ENCODE results near the gene MLPH. TPM values are rescaled to one million over a fixed set of nuclear protein-coding genes. Genes with fewer than 3 reads are reported as not detected.
A peak's percentile ranks its signal among the peaks of the same experiment; 100 is the strongest.

Gene MLPH, protein sequence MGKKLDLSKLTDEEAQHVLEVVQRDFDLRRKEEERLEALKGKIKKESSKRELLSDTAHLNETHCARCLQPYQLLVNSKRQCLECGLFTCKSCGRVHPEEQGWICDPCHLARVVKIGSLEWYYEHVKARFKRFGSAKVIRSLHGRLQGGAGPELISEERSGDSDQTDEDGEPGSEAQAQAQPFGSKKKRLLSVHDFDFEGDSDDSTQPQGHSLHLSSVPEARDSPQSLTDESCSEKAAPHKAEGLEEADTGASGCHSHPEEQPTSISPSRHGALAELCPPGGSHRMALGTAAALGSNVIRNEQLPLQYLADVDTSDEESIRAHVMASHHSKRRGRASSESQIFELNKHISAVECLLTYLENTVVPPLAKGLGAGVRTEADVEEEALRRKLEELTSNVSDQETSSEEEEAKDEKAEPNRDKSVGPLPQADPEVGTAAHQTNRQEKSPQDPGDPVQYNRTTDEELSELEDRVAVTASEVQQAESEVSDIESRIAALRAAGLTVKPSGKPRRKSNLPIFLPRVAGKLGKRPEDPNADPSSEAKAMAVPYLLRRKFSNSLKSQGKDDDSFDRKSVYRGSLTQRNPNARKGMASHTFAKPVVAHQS
- total RNA-seq (100 to 1,000 TPM; 182 to 657 (median 436) TPM), polyA plus RNA-seq (100 to 1,000 TPM in 1 of 3 donors, 10 to 100 TPM in 2; 61.3 to 308 (median 72.6) TPM)
- long read RNA-seq, donor 1, partial matches to known transcripts, result 5 of 9 reads
- long read RNA-seq, donor 1, other reads (novel, unspliced or antisense), result 0 of 9 reads
- long read RNA-seq, donor 2, partial matches to known transcripts, result 0 of 12 reads
- long read RNA-seq, donor 2, other reads (novel, unspliced or antisense), result 0 of 12 reads
- long read RNA-seq, donor 3, partial matches to known transcripts, result 5 of 17 reads
- long read RNA-seq, donor 3, other reads (novel, unspliced or antisense), result 0 of 17 reads
- long read RNA-seq, donor 4, result 0 reads
- long read RNA-seq, donor 5, transcript MLPH-214 (4 exons, 1,153 nt), result major isoform, 5 of 11 reads
- long read RNA-seq, donor 5, partial matches to known transcripts, result 0 of 11 reads
- long read RNA-seq, donor 5, other reads (novel, unspliced or antisense), result 0 of 11 reads
- long read RNA-seq, donor 6, result 0 reads
- long read RNA-seq, donor 7, transcript MLPH-202 (15 exons, 2,332 nt), result major isoform, 5 of 19 reads
- long read RNA-seq, donor 7, partial matches to known transcripts, result 12 of 19 reads
- long read RNA-seq, donor 7, other reads (novel, unspliced or antisense), result 0 of 19 reads
- long read RNA-seq, donor 8, transcript MLPH-214 (4 exons, 1,153 nt), result major isoform, 6 of 21 reads
- long read RNA-seq, donor 8, partial matches to known transcripts, result 6 of 21 reads
- long read RNA-seq, donor 8, other reads (novel, unspliced or antisense), result 0 of 21 reads
- long read RNA-seq, donor 9, partial matches to known transcripts, result 15 of 18 reads
- long read RNA-seq, donor 9, other reads (novel, unspliced or antisense), result 0 of 18 reads
- long read RNA-seq, donor 10, partial matches to known transcripts, result 0 of 4 reads
- long read RNA-seq, donor 10, other reads (novel, unspliced or antisense), result 0 of 4 reads

DNA sequence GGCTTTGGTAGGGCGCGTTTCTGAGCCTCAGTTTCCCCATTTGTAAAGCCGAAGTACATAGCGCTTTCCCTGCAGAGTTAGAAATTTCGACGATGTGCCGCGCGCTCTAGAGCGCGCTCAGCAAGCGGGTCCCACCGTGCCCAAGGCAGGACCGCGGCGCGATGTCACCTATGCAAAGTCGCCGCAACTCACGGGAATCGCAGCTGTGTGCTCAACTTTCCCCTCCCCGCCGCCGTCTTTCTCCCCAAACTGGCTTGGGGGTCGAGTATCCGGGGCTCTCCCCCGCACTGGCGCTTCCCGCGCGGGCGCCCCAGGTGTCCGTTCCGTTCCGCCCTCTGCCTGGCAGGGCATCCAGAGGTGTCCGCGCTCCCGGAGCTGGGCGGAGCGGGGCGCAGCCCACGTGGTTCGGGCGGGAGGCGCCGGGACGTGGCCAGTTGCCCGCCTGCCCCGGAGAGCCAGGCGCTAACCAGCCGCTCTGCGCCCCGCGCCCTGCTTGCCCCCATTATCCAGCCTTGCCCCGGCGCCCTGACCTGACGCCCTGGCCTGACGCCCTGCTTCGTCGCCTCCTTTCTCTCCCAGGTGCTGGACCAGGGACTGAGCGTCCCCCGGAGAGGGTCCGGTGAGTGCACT is at the start of gene MLPH:
Gene MLPH, plus strand, starts transcription at position 433 of the 630 bp plus-strand sequence. CDS start 6,176 bp downstream, outside the sequence.
- H3K36me3 ChIP-seq, result peaks cover 0 to 7% (median 1%) of the 10 kb centered on the region in 4 donors
- H3K4me1 ChIP-seq, result peaks cover 21 to 54% (median 49%) of the 10 kb centered on the region in 4 donors
- peaks cover 0 to 51% (median 18%) of the 10 kb centered on the region in 3 donors for H3K27me3 ChIP-seq
- TF ChIP-seq POLR2A (IDR thresholded peaks at IDR 0.05) (peak in 1 of 4 donors; percentile 60), EP300 (IDR thresholded peaks at IDR 0.05) (no peak), POLR2AphosphoS5 (IDR thresholded peaks at IDR 0.05) (peak in 2 of 3 donors; percentile 85 to 90)
- H3K4me3 ChIP-seq, result peak within 1 kb of the TSS; percentile 53 to 69 (median 68)
- peak within 1 kb of the TSS; percentile 88 to 95 (median 92) for H3K27ac ChIP-seq
- intact Hi-C loops (cut with DNase I; ENCODE audit: low total_unique reads), result no loop called here
- peaks cover 10 to 14% (median 11%) of the 10 kb centered on the region in 4 donors for H3K9me3 ChIP-seq
- peak; percentile 82 for DNase-seq
- WGBS, 5 donors, result 1 to 5% (median 3%) methylated on average over 24 to 63 of the region's 63 CpGs

DNA sequence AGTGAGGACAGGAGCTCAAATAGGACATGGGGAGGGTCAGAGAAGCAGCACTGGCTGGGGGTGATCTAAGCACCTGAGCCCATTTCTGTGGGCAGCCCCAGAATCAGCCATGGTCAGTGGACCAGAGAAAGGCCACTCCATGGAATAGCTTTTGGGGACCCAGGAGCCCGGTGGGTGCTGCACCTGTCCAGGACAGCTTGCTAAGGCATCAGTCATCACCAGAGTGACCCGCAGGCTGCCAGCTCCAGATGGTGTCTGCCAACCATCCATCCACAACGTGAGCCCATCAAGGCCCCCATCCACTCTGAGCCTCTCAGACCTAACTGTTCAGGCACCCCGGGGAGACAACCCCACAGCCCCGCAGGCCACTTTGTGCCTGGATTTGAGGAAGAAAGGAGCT is 49.5 kb upstream of the MLPH start:
- no peaks in the 10 kb centered on the region for H3K9me3 ChIP-seq
- WGBS, 5 donors, result 76 to 87% (median 78%) methylated on average over 4 to 5 of the region's 5 CpGs

DNA sequence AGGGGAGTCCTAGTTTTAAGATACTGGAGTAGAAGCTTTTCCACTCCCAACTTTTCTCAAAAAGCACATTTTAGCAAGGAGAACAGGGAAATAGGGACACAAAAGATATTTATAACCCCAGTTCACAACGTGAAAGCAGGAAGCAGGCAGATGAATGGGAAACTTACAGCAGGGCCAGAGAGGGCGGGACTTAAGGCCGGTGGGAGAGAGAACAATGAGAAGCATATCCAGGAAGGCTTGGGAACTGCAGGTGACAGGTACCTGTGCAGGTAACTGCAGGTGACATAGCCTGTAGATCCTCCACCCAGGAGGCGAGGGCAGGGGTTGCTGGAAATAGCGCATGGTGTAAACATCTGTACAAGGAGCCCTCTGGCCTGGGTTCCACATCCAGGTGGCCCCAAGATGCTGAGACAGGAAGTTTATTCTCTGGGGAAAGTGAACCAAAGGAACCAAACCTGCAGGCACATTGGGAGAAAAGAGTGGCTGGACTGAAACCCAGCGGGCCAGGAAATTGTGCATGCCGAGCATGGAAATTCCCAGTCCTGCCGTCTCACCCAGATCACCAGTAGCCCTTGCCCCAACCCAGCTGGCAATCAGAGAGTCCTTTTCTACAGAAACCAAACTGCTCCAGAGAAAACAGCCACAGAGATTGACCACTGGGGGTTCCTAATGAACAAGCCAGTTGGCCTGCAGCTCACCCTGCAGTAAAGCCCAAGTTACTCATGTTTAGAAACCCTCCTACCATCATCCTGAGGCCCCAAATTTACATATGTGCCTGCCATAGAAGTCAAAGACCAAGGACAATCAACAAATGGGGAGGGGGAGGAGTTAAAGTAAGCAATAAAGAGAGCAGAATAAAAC is 48.7 kb upstream of the MLPH start:
- Histone ChIP-seq H3K4me1 (peaks cover 0 to 11% (median 9%) of the 10 kb centered on the region in 4 donors), H3K27me3 (peaks cover 0 to 9% (median 0%) of the 10 kb centered on the region in 3 donors), H3K4me3 (no peak overlapping the region), H3K9me3 (no peaks in the 10 kb centered on the region), H3K27ac (peak overlapping the region; percentile 7 to 71 (median 56)), H3K36me3 (no peaks in the 10 kb centered on the region)
- intact Hi-C loops (cut with DNase I; ENCODE audit: low total_unique reads), result no loop called here
- WGBS, 5 donors, result 24 to 34% (median 30%) methylated on average over 8 of the region's 8 CpGs
- peak; percentile 79 to 87 for DNase-seq
- TF ChIP-seq EP300 (IDR thresholded peaks at IDR 0.05) (no peak), POLR2AphosphoS5 (IDR thresholded peaks at IDR 0.05) (no peak), POLR2A (IDR thresholded peaks at IDR 0.05) (no peak)
- TF ChIP-seq, protein P1, sequence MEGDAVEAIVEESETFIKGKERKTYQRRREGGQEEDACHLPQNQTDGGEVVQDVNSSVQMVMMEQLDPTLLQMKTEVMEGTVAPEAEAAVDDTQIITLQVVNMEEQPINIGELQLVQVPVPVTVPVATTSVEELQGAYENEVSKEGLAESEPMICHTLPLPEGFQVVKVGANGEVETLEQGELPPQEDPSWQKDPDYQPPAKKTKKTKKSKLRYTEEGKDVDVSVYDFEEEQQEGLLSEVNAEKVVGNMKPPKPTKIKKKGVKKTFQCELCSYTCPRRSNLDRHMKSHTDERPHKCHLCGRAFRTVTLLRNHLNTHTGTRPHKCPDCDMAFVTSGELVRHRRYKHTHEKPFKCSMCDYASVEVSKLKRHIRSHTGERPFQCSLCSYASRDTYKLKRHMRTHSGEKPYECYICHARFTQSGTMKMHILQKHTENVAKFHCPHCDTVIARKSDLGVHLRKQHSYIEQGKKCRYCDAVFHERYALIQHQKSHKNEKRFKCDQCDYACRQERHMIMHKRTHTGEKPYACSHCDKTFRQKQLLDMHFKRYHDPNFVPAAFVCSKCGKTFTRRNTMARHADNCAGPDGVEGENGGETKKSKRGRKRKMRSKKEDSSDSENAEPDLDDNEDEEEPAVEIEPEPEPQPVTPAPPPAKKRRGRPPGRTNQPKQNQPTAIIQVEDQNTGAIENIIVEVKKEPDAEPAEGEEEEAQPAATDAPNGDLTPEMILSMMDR (IDR thresholded peaks at IDR 0.05), result no peak

More for the DNA sequence above, 49.5 kb upstream of the MLPH start:
- TF ChIP-seq, protein P1 (IDR thresholded peaks at IDR 0.05), result no peak
- TF ChIP-seq POLR2A (IDR thresholded peaks at IDR 0.05) (no peak), EP300 (IDR thresholded peaks at IDR 0.05) (no peak), POLR2AphosphoS5 (IDR thresholded peaks at IDR 0.05) (no peak)
- Histone ChIP-seq H3K36me3 (no peaks in the 10 kb centered on the region), H3K4me3 (no peak overlapping the region), H3K27me3 (peaks cover 0 to 16% (median 0%) of the 10 kb centered on the region in 3 donors), H3K27ac (peak overlapping the region; percentile 29 to 71 (median 56)), H3K4me1 (peaks cover 0 to 18% (median 9%) of the 10 kb centered on the region in 4 donors)
- DNase-seq, result no peak
- intact Hi-C loops (cut with DNase I; ENCODE audit: low total_unique reads), result no loop called here
